Osteoblast (primary cell): ENCODE data around the gene UNC5C. TPM values are rescaled to one million over a fixed set of nuclear protein-coding genes. Genes with fewer than 3 reads are reported as not detected.
A peak's percentile ranks its signal among the peaks of the same experiment; 100 is the strongest.

Source experiments
- DNase-seq: peaks from one replicate; pipeline ENCODE4 v3.0.0; 2011; ENCODE audit warnings: low spot score, mixed read lengths; ENCODE audit not compliant: insufficient read length; ENCODE audit errors: missing footprints
- H2AFZ ChIP-seq: 2 replicates; pipeline ENCODE4 v1.6.0; 2011; ENCODE audit warnings: mild to moderate bottlenecking, low read length
- H3K27ac ChIP-seq: 2 replicates; pipeline ENCODE4 v1.5.1; 2011; ENCODE audit warnings: mild to moderate bottlenecking, low read depth, low read length, moderate library complexity
- H3K27me3 ChIP-seq: 2 replicates; pipeline ENCODE4 v1.6.0; 2012; ENCODE audit warnings: mild to moderate bottlenecking, control low read depth, inconsistent platforms, low read length, moderate library complexity; ENCODE audit not compliant: insufficient read depth
- H3K36me3 ChIP-seq: 2 replicates; pipeline ENCODE4 v1.5.1; 2011; ENCODE audit warnings: mild to moderate bottlenecking, low read length, control low read depth, moderate library complexity; ENCODE audit not compliant: insufficient read depth
- H3K4me1 ChIP-seq: 2 replicates; pipeline ENCODE4 v1.5.1; 2011; ENCODE audit warnings: mild to moderate bottlenecking, low read length, control low read depth, moderate library complexity; ENCODE audit not compliant: insufficient read depth
- H3K4me2 ChIP-seq: 2 replicates; pipeline ENCODE4 v1.6.0; 2011; ENCODE audit warnings: mild to moderate bottlenecking, low read length; ENCODE audit not compliant: insufficient read depth
- H3K4me3 ChIP-seq: fragments of 200-600 bp; sonication (generic); 3 replicates; pipeline ENCODE4 v1.5.1; 2012; ENCODE audit warnings: mild to moderate bottlenecking, low read length, inconsistent platforms; ENCODE audit not compliant: insufficient read depth
- H3K79me2 ChIP-seq: 2 replicates; pipeline ENCODE4 v1.6.0; 2012; ENCODE audit warnings: mild to moderate bottlenecking, low read length, control low read depth, inconsistent platforms; ENCODE audit not compliant: insufficient read depth
- H3K9me3 ChIP-seq: 2 replicates; pipeline ENCODE4 v1.5.1; 2011; ENCODE audit warnings: low read depth, low read length, control low read depth
- H4K20me1 ChIP-seq: 2 replicates; pipeline ENCODE4 v1.6.0; 2012; ENCODE audit warnings: mild to moderate bottlenecking, low read length, control low read depth; ENCODE audit not compliant: insufficient read depth
- CTCF ChIP-seq: IDR thresholded peaks from 2 replicates; pipeline ENCODE4 v1.5.1; 2011; ENCODE audit warnings: mild to moderate bottlenecking, low read depth, low read length, moderate library complexity; ENCODE audit errors: extremely low read depth
- total RNA-seq: library from RNA; depleted of rRNA; stranded (reverse); fragments of >200 nt; gene quantifications from 2 replicates; pipeline ENCODE4 v1.2.3, GENCODE V29; 2012

Gene UNC5C
- total RNA-seq, 1 donor = 9.0 TPM

DNA sequence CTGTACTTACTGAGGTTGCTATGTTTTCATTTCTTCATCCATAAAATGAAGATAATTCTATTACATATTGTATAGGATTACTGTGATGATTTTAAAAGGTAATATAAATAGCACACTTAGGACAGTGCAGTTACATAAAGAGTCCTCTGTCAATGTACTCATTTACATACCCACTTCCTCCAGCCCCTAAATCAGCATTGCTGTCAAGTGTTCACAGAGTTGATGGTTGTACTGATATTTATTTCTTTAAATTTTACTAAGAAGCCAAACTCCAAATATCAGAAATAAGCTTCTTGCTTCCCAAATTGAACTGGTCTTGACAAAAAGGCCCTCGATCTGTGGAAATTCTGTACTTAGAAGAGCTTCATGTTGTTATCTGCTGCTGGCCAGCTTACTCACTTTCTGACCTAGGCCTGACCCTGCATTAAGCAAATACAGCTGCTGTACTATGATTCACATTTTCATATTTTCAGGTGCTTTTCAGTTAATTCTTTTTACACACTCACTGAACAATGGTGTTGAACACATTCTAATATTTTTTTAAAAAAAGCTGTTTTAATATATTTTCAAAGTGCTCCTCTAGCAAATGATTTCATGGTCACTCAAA lies 259.6 kb downstream of the UNC5C start:
- H2AFZ ChIP-seq = no peak overlapping the region
- no peaks in the 10 kb centered on the region for H3K9me3 ChIP-seq
- no peaks in the 10 kb centered on the region for H3K27me3 ChIP-seq
- peak; percentile 26 for DNase-seq
- H3K36me3 ChIP-seq = no peaks in the 10 kb centered on the region
- peak overlapping the region; percentile 13 for H3K4me2 ChIP-seq
- no peaks in the 10 kb centered on the region for H3K79me2 ChIP-seq
- TF ChIP-seq CTCF = no peak
- no peak overlapping the region for H3K4me3 ChIP-seq
- H3K27ac ChIP-seq = no peak overlapping the region
- H4K20me1 ChIP-seq = no peaks in the 10 kb centered on the region
- peaks cover 12% of the 10 kb centered on the region for H3K4me1 ChIP-seq

DNA sequence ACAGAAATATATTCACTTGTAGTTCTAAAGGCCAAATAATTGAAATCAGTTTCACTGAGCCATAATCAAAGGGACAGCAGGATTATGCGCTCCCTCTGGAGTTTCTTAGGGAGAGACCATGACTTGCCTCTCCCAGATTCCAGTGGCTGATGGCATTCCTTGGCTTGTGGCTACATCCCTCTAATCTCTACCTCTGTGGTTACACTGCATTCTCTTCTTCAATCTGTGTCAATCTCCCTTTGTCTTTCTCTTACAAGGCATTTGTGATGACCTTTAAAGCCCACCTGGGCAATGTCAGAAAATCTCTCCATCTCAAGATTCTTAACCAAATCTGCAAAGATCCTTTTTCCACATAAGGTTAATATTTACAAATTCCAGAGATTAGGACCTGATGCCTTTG lies 260.2 kb downstream of the UNC5C start:
- no peaks in the 10 kb centered on the region for H3K36me3 ChIP-seq
- TF ChIP-seq CTCF = no peak
- peaks cover 12% of the 10 kb centered on the region for H3K4me1 ChIP-seq
- no peaks in the 10 kb centered on the region for H4K20me1 ChIP-seq
- no peaks in the 10 kb centered on the region for H3K27me3 ChIP-seq
- DNase-seq = no peak
- H2AFZ ChIP-seq = no peak overlapping the region
- no peak overlapping the region for H3K27ac ChIP-seq
- no peaks in the 10 kb centered on the region for H3K79me2 ChIP-seq
- no peak overlapping the region for H3K4me3 ChIP-seq
- no peaks in the 10 kb centered on the region for H3K9me3 ChIP-seq
- H3K4me2 ChIP-seq = no peak overlapping the region

GRCh38 chr4:95285797-95286196 lies 263.0 kb downstream of the UNC5C start:
- no peaks in the 10 kb centered on the region for H3K79me2 ChIP-seq
- no peaks in the 10 kb centered on the region for H3K36me3 ChIP-seq
- no peaks in the 10 kb centered on the region for H3K27me3 ChIP-seq
- no peak for TF ChIP-seq CTCF
- no peak overlapping the region for H3K27ac ChIP-seq
- H3K9me3 ChIP-seq = no peaks in the 10 kb centered on the region
- no peak overlapping the region for H3K4me2 ChIP-seq
- H2AFZ ChIP-seq = no peak overlapping the region
- H4K20me1 ChIP-seq = no peaks in the 10 kb centered on the region
- H3K4me3 ChIP-seq = no peak overlapping the region
- no peak for DNase-seq
- H3K4me1 ChIP-seq = peaks cover 12% of the 10 kb centered on the region

DNA sequence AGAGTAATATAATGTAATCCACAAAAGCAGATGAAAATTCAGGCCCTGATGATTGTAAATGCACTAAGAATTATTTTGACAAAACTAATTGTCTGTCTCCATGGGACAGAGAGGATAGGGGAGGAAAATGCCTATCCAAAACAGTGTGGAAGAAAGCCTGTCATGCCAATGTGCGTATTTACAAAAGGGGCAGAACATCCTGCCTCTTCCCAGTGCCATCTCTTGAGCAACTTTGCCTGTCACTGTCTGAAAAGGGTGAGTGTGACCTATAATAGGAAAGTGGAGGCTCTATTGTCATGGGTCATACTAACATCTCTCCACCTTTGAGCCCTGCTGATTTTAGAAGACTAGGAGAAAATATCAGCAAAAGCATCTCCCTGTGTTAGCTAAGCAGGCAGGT lies 264.1 kb downstream of the UNC5C start:
- no peaks in the 10 kb centered on the region for H3K27me3 ChIP-seq
- no peak overlapping the region for H2AFZ ChIP-seq
- H3K27ac ChIP-seq = no peak overlapping the region
- H3K4me2 ChIP-seq = no peak overlapping the region
- TF ChIP-seq CTCF = no peak
- no peaks in the 10 kb centered on the region for H3K36me3 ChIP-seq
- H3K79me2 ChIP-seq = no peaks in the 10 kb centered on the region
- no peak overlapping the region for H3K4me3 ChIP-seq
- no peak for DNase-seq
- peaks cover 11% of the 10 kb centered on the region for H3K4me1 ChIP-seq
- no peaks in the 10 kb centered on the region for H3K9me3 ChIP-seq
- H4K20me1 ChIP-seq = no peaks in the 10 kb centered on the region
